Neural progenitor cell (in vitro differentiated cells): ENCODE results near the gene SPTBN4.

ENCODE experiments used
- EZH2phosphoT487 ChIP-seq: fragments of 200-600 bp; sonication (generic); IDR thresholded peaks from 2 replicates; pipeline ENCODE4 v1.6.1; 2017; ENCODE audit warnings: antibody characterized with exemption
- TF ChIP-seq, protein P1 (sequence below): fragments of 200-600 bp; sonication (generic); IDR thresholded peaks from 2 replicates; pipeline ENCODE4 v1.5.1; 2017; ENCODE audit warnings: antibody characterized with exemption, mild to moderate bottlenecking

DNA sequence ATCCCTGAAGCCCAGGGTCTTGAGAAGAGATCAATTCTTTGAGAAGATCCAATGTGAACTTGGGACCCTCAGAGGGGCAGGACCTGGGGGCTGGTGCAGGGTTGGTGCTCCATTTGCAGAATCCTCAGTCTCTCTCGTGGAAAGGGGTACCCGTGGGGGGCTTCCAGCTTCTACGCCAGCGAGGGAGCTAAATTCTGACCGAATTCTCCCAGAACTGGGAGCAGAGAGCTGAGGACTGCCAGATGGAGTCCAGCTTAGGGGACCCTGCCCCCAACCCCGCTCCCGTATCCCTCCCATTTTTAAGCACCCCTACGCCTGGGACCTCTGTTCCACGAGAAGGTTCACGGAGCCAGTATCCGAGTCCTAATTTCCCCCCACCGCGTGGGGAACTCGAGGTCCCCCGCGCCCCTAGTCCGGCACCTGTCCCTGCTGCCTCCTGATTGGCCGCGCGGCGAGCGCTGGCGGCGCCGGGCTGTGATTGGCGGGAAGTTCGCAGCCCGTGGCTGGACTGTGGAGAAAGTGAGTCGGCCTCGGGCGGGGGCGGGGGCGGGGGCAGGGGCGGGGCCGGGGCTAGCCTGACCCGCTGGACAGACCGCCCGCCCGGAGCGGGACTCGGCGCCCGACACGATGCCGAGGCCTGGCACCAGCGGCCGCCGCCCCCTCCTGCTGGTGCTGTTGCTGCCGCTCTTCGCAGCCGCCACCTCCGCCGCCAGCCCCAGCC, 130.0 kb downstream of the SPTBN4 start:
- TF ChIP-seq, protein P1, sequence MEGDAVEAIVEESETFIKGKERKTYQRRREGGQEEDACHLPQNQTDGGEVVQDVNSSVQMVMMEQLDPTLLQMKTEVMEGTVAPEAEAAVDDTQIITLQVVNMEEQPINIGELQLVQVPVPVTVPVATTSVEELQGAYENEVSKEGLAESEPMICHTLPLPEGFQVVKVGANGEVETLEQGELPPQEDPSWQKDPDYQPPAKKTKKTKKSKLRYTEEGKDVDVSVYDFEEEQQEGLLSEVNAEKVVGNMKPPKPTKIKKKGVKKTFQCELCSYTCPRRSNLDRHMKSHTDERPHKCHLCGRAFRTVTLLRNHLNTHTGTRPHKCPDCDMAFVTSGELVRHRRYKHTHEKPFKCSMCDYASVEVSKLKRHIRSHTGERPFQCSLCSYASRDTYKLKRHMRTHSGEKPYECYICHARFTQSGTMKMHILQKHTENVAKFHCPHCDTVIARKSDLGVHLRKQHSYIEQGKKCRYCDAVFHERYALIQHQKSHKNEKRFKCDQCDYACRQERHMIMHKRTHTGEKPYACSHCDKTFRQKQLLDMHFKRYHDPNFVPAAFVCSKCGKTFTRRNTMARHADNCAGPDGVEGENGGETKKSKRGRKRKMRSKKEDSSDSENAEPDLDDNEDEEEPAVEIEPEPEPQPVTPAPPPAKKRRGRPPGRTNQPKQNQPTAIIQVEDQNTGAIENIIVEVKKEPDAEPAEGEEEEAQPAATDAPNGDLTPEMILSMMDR = no peak
- TF ChIP-seq EZH2phosphoT487 = no peak
